Breast epithelium (tissue), 3 donors: ENCODE measurements around the gene TEX2.
"Not testable (repeated sequence)": the region's sequence is repeated elsewhere in the genome, so short reads cannot be mapped to it uniquely, and the experiment has no call there.

Experiments
- POLR2A ChIP-seq: fragments of 450-650 bp; IDR thresholded peaks from one replicate; pipeline ENCODE4 v1.6.1; 2016; ENCODE audit warnings: antibody characterized with exemption, mild to moderate bottlenecking, moderate library complexity
- POLR2AphosphoS5 ChIP-seq, 3 donors: sonication (generic); formaldehyde crosslinking; IDR thresholded peaks; one replicate each; pipeline ENCODE4 v1.6.1; 2017; ENCODE audit warnings: antibody characterized with exemption in 3 of 3
- TF ChIP-seq, protein P1 (sequence below), 3 donors: fragments of 450-650 bp; IDR thresholded peaks; one replicate each; pipeline ENCODE4 v1.5.1; 2016 to 2017; ENCODE audit warnings: antibody characterized with exemption in 3 of 3, mild to moderate bottlenecking in 3 of 3, moderate library complexity in 3 of 3

DNA sequence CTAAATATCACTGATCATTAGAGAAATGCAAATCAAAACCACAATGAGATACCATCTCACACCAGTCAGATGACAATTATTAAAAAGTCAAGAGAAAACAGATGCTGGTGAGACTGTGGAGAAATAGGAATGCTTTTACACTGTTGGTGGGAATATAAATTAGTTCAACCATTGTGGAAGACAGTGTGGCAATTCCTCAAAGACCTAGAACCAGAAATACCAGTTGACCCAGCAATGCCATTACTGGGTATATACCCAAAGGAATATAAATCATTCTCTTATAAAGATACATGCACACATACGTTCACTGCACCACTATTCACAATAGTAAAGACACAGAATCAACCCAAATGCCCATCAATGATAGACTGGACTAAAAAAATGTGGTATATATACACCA is 42.5 kb downstream of the TEX2 start:
- not testable (repeated sequence) for TF ChIP-seq POLR2A; POLR2AphosphoS5 (IDR thresholded peaks at IDR 0.05)
- TF ChIP-seq, protein P1, sequence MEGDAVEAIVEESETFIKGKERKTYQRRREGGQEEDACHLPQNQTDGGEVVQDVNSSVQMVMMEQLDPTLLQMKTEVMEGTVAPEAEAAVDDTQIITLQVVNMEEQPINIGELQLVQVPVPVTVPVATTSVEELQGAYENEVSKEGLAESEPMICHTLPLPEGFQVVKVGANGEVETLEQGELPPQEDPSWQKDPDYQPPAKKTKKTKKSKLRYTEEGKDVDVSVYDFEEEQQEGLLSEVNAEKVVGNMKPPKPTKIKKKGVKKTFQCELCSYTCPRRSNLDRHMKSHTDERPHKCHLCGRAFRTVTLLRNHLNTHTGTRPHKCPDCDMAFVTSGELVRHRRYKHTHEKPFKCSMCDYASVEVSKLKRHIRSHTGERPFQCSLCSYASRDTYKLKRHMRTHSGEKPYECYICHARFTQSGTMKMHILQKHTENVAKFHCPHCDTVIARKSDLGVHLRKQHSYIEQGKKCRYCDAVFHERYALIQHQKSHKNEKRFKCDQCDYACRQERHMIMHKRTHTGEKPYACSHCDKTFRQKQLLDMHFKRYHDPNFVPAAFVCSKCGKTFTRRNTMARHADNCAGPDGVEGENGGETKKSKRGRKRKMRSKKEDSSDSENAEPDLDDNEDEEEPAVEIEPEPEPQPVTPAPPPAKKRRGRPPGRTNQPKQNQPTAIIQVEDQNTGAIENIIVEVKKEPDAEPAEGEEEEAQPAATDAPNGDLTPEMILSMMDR (IDR thresholded peaks at IDR 0.05) = not testable (repeated sequence)
